GM21723 (cell line): ENCODE results near the gene FMO5.
"Not testable (repeated sequence)": the region's sequence is repeated elsewhere in the genome, so short reads cannot be mapped to it uniquely, and the experiment has no call there.

Experiments
- ATAC-seq: cut with Tn5 transposase; IDR thresholded peaks from one replicate; pipeline ENCODE4 v1.9.1; 2021; ENCODE audit warnings: mild to moderate bottlenecking, moderate library complexity; ENCODE audit not compliant: unreplicated experiment

FMO5 gene

DNA sequence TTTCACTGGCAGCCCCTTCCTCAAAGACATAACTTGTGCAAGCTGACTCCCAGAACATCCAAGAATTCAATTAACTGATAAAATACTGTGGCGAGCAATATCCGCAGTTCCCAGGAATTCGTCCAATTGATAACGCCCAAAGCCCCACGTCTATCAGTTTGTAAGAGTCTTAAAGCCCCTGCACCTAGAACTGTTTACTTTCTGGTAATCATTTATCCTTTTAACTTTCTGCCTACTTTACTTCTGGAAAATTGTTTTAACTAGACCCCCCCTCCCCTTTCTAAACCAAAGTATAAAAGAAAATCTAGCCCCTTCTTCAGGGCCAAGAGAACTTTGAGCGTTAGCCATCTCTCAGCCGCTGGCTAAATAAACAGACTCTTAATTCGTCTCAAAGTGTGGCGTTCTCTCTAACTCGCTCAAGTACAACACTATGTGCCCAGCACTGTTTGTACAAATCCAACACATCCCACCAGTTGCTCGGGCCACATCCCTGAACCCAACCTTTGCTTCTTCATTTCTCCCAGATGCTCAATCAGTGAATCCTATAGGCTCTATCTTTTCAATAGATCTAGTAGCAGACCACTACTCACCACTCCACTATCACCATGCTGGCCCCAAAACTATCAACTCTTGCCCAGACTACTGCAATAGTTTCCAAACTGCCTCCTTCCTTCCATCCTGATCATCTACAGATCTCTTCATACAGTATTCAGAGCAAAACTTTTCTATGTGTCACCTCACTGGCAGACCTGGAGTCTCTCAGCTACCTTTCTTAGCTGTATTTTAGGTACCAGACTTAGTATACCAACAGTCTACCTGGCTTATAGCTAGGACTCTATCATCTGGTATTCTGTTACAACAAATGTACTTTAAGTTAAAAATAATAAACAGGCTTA, 14.0 kb upstream of the FMO5 start:
- ATAC-seq = no peak

DNA sequence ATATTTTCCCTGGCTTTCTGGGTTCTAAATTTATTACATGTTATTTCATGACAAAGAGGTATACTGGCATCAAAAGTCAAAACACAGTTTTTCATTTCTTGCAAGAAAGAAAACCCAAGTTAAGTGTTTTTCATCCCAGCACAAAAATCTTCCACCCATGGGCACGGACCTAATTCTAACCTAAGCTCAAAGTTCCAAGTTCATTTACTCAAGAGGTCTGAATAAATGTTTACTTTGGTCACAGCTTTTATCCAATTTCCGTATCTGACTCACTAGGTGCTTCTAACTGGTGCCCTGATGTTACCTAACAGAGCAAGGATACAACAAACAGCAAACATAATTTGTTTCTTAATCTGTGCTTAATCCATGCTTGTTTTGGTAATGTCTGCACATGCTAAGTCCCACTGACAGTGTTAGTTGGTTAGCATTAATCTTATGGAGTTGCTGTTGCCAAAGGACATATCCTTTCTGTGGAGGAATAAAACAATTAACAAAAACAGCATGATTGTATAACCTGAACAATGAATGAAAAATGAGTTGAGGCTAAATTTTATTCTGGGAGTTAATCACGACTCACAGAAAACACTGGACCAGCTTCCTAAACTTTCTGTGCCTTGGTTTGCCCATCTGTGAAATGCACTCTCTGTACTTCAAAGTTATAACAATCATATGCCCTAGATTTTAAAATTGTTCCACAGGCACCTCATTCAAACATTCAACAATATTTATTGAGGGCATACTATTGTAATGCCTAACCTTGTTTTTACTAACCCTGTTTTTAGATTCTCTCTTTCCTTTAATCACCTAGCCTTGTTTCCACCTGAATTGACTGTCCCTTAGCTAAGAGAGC, 13.1 kb upstream of the FMO5 start:
- ATAC-seq = no peak

DNA sequence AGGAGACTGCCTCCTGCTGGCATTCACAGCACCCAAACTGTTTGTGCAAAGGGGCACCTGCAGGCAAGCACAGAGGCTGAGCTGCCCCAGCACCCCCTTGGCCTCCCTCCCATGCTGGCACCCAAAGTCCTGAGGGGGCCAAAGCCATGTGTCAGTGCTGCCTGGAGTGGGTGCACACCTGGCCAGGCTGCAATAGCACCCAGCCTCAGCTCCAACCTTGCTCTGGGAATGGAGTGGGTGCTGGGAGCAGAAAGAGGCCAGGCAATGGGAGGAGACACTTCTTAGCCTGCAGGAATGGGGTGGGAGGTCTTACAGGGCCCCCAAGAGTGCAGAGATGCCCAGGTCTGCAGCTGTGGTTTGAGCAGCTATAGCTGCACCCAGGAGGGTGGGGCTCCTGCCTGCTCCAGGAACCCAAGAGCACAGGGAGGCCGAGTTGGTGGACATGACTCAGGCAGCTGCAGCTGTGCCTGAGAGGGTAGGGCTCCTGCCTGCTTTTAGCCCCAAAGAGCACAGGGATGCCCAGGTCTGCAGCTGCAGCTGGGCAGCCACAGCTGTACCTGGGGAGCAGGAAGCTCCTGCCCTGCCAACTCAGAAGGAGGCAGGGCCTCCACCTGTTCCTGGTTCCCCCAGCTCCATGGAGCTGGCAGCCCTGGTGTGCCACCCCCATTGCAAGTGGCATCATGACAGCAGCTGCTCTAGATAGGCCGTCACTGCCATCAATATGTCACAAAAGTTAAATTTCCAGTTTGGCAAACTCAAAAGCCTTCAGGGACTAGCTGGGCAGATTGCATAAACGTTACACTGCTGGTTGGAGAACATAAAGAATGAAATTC, 12.0 kb upstream of the FMO5 start:
- ATAC-seq = no peak

DNA sequence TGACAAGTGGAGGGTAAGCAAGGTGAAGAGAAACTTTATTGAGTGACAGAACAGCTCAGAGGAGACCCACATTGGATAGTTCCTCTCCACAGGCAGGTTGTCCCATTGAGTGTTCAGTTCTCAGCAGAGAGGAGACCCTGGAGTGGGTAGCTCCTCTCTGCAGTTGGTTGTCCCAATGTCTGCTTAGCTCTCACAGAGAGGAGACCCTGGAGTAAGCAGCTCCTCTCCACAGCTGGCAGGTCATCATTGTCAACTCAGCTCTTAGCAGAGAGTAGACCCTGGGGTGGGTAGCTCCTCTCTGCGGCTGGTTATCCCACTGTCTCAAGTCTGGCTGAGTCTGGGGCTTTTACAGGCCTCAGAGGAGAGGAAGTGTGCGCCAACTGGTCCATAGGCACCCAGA, 11.3 kb upstream of the FMO5 start:
- no peak for ATAC-seq

DNA sequence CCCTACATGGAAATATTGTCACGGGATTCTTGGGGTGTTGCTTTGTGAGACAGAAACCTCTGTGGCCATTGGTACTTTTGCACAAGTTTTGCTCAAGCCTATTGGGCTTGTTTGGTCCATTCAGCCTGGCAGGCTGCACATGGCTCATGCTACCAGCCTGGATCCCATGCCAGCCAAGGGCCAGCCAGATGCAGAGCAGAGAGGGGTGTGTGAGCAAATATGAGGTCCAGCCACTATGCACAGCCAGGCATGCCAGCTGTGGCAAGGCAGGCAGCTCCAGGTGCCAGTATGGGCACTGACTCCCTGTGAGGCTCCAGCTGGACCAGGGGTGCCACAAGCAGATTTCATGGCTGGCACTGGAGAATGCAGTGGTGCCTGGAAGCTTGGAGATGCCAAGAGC, 10.7 kb upstream of the FMO5 start:
- ATAC-seq = no peak

DNA sequence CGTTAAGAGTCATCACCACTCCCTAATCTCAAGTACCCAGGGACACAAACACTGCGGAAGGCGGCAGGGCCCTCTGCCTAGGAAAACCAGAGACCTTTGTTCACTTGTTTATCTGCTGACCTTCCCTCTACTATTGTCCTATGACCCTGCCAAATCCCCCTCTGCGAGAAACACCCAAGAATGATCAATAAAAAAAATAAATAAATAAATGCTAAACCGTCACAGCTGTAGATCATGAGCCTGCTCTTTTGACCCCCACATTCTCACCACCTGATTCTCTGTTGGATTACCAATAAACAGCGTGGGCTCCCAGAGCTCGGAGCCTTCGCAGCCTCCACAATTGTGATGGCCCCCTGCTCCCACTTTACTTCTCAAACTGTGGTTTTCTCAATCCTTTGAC, 8.8 kb upstream of the FMO5 start:
- ATAC-seq = not testable (repeated sequence)

DNA sequence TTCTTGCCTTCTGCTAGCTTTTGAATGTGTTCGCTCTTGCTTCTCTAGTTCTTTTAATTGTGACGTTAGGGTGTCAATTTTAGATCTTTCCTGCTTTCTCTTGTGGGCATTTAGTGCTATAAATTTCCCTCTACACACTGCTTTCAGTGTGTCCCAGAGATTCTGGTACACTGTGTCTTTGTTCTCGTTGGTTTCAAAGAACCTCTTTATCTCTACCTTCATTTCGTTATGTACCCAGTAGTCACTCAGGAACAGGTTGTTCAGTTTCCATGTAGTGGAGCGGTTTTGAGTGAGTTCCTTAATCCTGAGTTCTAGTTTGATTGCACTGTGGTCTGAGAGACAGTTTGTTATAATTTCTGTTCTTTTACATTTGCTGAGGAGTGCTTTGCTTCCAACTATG, 5.9 kb upstream of the FMO5 start:
- ATAC-seq = not testable (repeated sequence)

DNA sequence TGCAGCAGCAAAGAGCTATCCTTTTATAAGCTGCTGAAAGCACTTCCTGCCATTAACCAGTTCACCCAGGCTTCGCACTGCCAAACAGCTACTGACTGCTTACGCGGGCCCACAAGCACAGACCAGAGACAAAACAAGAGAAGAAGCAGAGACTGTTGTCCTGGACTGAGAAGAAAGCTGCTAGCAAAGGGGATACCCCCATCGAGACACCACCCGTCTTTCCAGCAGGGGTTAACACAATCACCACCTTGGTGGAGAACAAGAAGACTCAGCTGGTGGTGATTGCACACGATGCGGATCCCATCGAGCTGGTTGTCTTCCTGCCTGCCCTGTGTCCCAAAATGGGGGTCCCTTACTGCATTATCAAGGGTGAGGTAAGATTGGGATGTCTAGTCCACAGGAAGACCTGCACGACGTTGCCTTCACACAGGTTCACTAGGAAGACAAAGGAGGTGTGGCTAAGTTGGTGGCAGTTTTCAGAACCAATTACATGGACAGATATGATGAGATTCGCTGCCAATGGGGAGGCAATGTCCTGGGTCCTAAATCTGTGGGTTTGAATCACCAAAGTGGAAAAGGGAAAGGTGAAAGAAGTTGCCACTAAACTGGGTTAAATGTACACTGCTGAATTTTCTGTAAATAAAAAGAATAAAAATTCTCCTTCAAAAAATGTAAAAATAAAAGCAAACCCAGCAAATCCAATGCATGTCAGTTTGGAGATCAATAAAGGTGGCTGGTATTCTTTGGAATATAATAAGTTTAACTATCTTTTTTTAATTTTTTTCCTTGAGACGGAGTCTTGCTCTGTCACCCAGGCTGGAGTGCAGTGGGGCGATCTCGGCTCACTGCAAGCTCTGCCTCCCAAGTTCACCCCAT, 1.2 kb downstream of the FMO5 start:
- ATAC-seq = no peak

DNA sequence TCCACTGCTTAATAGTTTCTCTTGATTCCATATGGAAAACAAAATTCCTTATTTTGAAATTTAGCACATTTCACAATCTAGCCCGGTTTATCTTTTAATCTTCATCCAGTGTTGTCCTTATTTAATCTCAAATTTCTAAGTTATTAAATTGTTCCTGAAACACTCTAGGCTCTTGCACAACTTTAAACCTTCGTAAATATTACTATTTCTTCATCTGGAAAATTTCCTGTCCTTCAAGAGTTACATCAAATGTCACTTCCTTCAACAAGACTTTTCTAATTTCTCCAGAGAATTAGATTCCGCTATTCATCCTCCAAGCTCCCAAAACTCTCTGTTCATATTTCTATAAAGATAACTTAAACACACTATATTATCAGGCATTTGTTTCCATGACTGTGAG, 6.5 kb downstream of the FMO5 start:
- ATAC-seq = no peak

DNA sequence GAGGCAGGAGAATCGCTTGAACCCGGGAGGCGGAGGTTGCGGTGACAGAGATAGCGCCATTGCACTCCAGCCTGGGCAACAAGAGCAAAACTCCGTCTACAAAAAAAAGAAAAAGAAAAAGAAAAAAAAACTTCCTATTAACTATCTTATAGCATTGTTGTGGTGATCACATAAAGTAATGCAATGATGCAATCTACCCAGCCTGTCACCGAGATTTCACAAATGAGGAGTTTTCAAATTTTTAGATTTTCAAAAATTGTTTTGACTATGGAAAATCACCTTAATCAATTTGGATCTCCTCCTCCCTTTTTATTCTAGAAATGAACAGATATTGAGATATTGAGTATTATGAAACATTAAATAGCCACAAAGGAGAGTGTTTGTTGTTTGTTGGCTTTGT, 8.0 kb downstream of the FMO5 start:
- ATAC-seq = no peak

DNA sequence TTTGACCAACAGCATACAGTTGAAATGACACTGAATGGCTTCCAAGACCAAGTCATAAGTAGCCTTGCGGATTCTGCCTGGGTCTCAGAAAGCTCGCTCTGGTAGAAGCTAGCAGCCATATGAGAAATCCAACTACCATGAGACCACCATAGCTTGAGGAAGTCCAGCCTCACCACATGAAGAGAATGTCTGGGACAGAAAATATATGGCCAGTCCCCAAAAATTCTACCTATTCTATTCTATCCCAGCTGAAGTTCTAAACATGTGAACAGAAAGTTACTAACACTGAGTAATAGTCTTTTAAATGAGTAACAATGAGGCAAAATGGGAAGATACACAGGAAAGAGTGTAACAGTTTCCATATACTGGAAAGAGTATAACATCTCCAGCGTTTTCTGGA, 9.0 kb downstream of the FMO5 start:
- ATAC-seq = no peak

DNA sequence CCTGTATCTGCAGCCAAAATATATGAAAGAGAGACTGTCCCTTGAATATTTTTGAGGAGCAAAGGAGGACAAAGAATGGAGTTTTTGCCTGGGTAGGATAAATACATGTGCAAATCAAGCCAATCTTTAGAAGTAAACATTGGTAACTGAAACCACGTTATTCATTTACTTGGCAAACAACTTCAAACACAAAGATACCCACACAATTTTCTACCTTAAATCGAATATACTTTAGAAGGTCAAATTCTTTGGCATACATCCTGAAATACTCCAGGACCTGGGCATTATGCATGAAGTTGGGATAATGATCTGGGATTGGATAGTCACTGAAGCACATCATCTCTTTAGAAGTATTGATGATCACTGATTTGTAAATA, 9.6 kb downstream of the FMO5 start:
- no peak for ATAC-seq

DNA sequence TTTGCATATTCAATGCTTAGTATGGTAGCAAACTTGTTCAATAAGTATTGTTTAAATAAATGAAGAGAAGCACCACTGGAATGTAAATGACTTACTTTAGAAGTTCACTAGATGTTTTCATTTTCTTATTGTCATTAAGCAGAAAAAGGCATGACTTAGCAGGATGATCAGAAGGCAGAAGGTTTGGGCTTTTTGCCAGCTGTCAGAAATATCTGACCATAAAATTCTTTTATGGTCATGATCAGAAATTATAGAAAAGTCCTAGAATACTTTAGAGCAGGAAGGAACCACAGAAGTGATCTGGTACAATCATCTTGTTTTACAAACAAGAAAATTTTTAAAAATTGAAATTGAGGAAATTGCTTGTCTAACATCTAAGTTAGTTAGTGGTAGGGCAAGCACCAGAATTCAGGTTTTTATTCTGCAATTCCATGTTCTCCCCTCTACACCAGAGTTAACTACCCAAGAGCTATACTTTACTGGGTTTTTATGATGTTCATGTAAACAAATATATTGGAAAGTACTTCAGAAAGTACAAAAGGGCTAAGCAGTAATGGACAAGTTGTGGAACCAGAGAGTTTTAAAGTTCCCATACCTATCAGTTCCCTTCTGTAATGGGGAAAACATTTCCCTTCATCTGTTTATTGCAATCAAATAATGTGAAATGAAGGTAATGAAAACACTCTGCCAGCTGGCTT, 10.1 kb downstream of the FMO5 start:
- no peak for ATAC-seq

DNA sequence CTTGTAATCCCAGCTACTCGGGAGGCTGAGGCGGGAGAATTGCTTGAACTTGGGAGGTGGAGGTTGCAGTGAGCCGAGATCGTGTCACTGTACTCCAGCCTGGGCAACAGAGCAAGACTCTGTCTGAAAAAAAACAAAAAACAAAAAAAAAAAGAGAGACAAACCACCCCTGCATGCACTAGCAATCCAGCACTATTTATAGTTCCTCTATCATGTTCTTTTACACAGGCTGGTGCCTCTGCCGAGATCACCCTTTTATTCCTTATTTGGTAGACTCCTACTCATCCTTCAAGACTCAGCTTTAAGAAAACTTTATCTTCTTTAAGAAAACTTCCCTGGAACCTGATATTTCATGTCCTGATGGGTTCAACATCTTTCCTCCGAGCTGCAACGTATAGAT, 10.8 kb downstream of the FMO5 start:
- ATAC-seq = no peak

DNA sequence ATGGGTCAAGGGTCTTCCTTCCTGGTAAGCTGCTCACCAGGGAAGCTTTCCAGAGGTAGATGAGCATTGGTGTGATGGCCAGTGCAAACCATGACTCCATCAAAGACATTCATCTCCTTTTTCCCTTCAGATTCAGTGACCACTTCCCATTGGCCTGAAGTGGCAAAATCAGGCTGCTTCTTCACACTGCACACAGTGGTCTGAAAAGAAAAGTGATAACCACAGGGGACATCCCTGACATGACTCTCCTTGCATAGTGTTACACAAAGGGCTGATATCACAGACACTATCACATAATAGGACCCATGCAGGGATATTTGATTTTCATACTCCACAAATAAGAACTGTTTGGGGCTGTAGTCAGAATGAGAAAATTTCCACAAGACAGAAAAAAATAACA, 11.9 kb downstream of the FMO5 start:
- no peak for ATAC-seq

DNA sequence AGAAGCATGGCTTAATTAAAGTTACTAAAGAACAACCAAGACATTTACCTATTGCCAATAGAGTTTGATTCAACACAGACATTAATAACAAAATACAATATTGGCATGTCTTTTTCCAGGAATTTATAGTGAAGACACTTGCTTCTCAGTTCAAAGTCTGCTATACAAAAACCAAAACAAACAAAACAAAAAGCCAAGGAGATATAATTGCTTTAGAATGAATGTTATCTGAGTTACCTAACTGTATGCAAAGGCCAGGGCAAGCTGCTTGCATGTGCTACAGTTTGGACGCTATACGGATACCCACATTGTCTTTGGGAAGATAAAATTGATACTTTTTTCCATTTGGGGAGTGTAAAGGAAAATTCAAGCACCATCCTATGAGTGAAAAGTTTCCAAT, 13.6 kb downstream of the FMO5 start:
- ATAC-seq = no peak

DNA sequence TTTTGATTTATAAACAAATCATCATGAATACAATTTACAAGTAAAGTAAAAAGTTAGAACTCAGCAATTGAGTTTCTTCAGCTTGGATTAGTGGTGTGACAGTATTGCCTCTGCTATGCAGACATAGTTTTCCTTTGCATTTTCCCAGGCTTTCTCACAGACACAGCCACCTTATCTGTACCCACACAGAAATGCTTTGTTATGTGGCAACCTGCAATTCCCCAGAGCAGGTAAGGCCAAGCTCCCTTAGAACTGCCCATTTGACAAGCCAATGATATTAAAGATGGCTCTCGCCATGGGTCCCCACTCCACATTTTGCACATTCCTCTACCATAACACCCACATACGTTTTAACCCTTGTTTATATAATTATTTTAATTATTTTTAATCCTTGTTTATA, 14.2 kb downstream of the FMO5 start:
- ATAC-seq = no peak

DNA sequence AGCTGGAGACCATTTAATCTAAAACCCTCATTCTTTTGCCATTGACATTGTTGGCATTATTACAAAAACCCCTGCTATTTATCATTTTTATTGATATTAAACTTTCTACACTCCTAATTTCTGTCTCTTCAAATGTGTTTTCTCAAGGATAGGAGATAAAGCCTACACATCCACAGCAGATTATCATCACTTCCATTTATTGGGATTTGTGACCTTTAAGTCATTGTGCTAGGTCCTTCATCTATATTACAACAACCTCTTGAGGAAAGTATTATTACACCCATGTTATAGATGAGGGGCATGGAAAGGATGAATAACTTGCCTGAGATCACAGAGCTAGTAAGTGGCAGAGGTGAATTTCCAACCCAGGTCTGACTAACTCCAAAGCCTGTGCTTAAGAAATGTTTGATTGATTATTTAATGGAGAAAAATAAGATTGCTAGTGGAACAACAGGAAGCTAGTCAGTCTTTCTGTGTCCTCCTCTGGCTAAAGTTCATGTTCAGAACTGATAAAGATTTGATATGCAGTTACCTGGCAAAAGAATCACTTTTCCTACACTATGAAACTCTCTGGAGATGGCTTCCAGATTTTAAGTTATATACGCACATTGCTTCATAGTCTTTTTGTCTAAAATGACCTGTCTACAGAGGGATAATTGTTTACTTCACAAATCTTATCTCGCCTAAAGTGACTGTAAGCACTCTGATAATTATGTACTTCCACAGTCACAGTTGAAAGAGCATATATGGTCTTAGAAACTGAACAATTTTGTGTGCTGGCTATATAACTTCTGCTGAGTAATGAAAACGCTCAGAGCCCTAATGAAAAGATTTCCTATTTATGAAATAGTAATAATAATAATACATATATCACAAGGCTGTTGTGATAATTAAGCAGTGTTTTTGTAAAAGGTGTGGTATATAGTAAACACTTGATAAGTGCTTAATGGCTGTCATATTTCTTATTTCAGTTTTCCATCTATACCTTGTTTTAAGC, 15.0 kb downstream of the FMO5 start:
- ATAC-seq = no peak

DNA sequence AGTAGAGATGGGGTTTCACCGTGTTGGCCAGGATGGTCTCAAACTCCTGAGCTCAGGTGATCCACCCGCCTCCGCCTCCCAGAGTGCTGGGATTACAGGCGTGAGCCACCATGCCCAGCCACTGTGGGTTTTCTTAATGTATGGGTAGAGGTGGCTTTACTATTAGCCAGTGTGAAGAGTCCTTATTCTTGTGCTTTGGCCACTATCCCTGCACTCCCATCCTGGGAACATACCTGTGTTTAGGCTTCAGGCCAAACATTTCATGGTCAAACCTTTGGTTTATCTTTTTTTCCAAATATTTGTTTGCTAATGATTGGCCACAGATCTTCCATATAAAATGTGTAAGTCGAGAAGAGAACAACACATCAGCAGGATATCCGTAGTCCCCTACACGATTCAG, 16.5 kb downstream of the FMO5 start:
- no peak for ATAC-seq
